OCI-LY7 (cell line): ENCODE data around the gene CDRT4. TPM values are rescaled to one million over a fixed set of nuclear protein-coding genes. Genes with fewer than 3 reads are reported as not detected.
"Not testable (repeated sequence)": the region's sequence is repeated elsewhere in the genome, so short reads cannot be mapped to it uniquely, and the experiment has no call there.

Source experiments
- BruUV-seq: library from RNA; stranded (reverse); fragments of 400-500 nt; replicated peaks from 2 replicates; lab custom pipeline; 2021; lab: Mats Ljungman, UMichigan
- CTCF ChIA-PET: fragments of 300-600 bp; sonication (Branson Sonifier 250); formaldehyde crosslinking; loops from one replicate; lab custom pipeline; 2022; ENCODE audit warnings: antibody characterized with exemption; ENCODE audit not compliant: unreplicated experiment; lab: Charles Lee
- POLR2A ChIA-PET: fragments of 300-600 bp; sonication (Branson Sonifier 250); formaldehyde crosslinking; loops from one replicate; lab custom pipeline; 2022; ENCODE audit warnings: antibody characterized with exemption; lab: Charles Lee
- DNase-seq: peaks from one replicate; pipeline ENCODE4 v3.0.0-alpha.2; 2015; ENCODE audit warnings: low spot score
- H2AFZ ChIP-seq: fragments of 200-600 bp; sonication (generic), shearing (Covaris generic); 2 replicates; pipeline ENCODE4 v1.6.1; 2014; ENCODE audit warnings: mild to moderate bottlenecking, antibody characterized with exemption, low read length, moderate library complexity
- H3K27ac ChIP-seq: fragments of 200-600 bp; sonication (generic); 2 replicates; pipeline ENCODE4 v1.5.1; 2014; ENCODE audit warnings: mixed run types, low read depth, mild to moderate bottlenecking, moderate library complexity, low read length, inconsistent platforms; ENCODE audit not compliant: poor library complexity, severe bottlenecking
- H3K36me3 ChIP-seq: fragments of 200-600 bp; sonication (generic); 2 replicates; pipeline ENCODE4 v1.6.1; 2014; ENCODE audit warnings: mild to moderate bottlenecking, antibody characterized with exemption, low read length, moderate library complexity, mixed read lengths; ENCODE audit not compliant: insufficient read depth
- H3K4me1 ChIP-seq: fragments of 200-600 bp; sonication (generic); 2 replicates; pipeline ENCODE4 v1.5.1; 2014; ENCODE audit warnings: mild to moderate bottlenecking, low read length; ENCODE audit not compliant: insufficient read depth, poor library complexity, severe bottlenecking
- H3K4me2 ChIP-seq: fragments of 200-600 bp; sonication (generic); 2 replicates; pipeline ENCODE4 v1.6.1; 2014; ENCODE audit warnings: mild to moderate bottlenecking, low read length
- H3K4me3 ChIP-seq: fragments of 200-600 bp; sonication (generic); 2 replicates; pipeline ENCODE4 v1.5.1; 2014; ENCODE audit warnings: mild to moderate bottlenecking, low read depth, low read length; ENCODE audit not compliant: poor library complexity, severe bottlenecking
- H3K79me2 ChIP-seq: fragments of 200-600 bp; sonication (generic); 2 replicates; pipeline ENCODE4 v1.6.1; 2016; ENCODE audit warnings: low read depth, mild to moderate bottlenecking, low read length, moderate library complexity, mixed read lengths; ENCODE audit not compliant: insufficient read depth
- H3K9me2 ChIP-seq: fragments of 200-600 bp; sonication (generic); 2 replicates; pipeline ENCODE4 v1.6.1; 2016; ENCODE audit warnings: mild to moderate bottlenecking, low read length, mixed read lengths; ENCODE audit not compliant: insufficient read depth
- H3K9me3 ChIP-seq: fragments of 200-600 bp; sonication (generic); 2 replicates; pipeline ENCODE4 v1.6.1; 2014; ENCODE audit warnings: mild to moderate bottlenecking, mixed run types, low read length, mixed read lengths
- H4K20me1 ChIP-seq: fragments of 200-600 bp; sonication (generic); 2 replicates; pipeline ENCODE4 v1.6.1; 2014; ENCODE audit warnings: mild to moderate bottlenecking, antibody characterized with exemption, low read length, moderate library complexity, mixed read lengths; ENCODE audit not compliant: insufficient read depth
- EZH2phosphoT487 ChIP-seq: fragments of 200-600 bp; sonication (generic); IDR thresholded peaks from 2 replicates; pipeline ENCODE4 v1.6.1; 2018; ENCODE audit warnings: low read depth, borderline replicate concordance, mild to moderate bottlenecking, mixed run types, antibody characterized with exemption, low read length, moderate library complexity, mixed read lengths
- intact Hi-C: fragments of 100-400 bp; cut with micrococcal nuclease; formaldehyde crosslinking; loops from one replicate; pipeline ENCODE4 v1.10.0; 2022; ENCODE audit not compliant: unreplicated experiment
- total RNA-seq, 2 experiments: library from RNA; depleted of rRNA in 1 of 2; stranded (reverse); fragments of >200 nt in 1 of 2; shearing (Covaris generic) in 1 of 2; gene quantifications; 2 replicates each; pipeline ENCODE4 v1.2.3, GENCODE V29; 2014 to 2022
- TF ChIP-seq, protein P1 (sequence below): fragments of 200-600 bp; sonication (generic); conservative IDR thresholded peaks from 2 replicates; pipeline ENCODE4 v1.5.1; 2014; ENCODE audit warnings: mild to moderate bottlenecking, antibody characterized with exemption, low read length, moderate library complexity, mixed read lengths

Gene CDRT4
- total RNA-seq, 2 experiments from 2014 or later, result 1.7 to 6.2 TPM

DNA sequence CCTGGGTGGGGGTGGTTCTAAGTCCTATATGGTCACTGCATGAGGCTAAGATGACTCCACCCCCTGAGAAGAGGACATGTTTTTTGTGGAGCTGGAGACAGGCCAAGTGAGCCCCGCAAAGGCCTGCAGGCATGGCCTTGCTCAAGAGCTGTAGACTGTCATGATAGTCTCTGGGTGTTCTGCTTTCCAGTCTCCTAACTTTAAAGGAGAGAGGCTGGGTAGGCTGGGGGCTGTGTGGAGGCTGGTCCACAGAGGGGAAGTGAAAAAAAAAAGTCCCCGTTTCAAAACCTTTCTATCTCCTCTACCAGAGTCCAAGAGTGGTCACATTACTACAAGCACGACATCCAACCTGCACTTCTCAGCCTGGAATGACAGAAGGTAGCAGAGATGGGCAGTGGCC lies 27.1 kb downstream of the CDRT4 start:
- no TSS peak for BruUV-seq
- TF ChIP-seq, protein P1, sequence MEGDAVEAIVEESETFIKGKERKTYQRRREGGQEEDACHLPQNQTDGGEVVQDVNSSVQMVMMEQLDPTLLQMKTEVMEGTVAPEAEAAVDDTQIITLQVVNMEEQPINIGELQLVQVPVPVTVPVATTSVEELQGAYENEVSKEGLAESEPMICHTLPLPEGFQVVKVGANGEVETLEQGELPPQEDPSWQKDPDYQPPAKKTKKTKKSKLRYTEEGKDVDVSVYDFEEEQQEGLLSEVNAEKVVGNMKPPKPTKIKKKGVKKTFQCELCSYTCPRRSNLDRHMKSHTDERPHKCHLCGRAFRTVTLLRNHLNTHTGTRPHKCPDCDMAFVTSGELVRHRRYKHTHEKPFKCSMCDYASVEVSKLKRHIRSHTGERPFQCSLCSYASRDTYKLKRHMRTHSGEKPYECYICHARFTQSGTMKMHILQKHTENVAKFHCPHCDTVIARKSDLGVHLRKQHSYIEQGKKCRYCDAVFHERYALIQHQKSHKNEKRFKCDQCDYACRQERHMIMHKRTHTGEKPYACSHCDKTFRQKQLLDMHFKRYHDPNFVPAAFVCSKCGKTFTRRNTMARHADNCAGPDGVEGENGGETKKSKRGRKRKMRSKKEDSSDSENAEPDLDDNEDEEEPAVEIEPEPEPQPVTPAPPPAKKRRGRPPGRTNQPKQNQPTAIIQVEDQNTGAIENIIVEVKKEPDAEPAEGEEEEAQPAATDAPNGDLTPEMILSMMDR, result no peak
- TF ChIP-seq EZH2phosphoT487, result no peak
- H3K36me3 ChIP-seq, result peaks cover 6% of the 10 kb centered on the region; the same call in 1 of the 2 replicates
- intact Hi-C loops, result no loop called here
- no peak overlapping the region for H2AFZ ChIP-seq
- no peaks in the 10 kb centered on the region for H4K20me1 ChIP-seq
- peaks cover 8% of the 10 kb centered on the region; the same call in 1 of the 2 replicates for H3K9me3 ChIP-seq
- ChIA-PET CTCF (no interaction called here), POLR2A (interaction anchor here (0.7 kb wide), 1 partner anchor 71 kb away, joined by 3 read pairs; no protein-coding TSS in a partner anchor)
- no peaks in the 10 kb centered on the region for H3K9me2 ChIP-seq
- no peak for DNase-seq
- H3K4me3 ChIP-seq, result no peak overlapping the region
- no peak overlapping the region for H3K27ac ChIP-seq
- H3K4me1 ChIP-seq, result peaks cover 9% of the 10 kb centered on the region
- H3K4me2 ChIP-seq, result no peak overlapping the region
- H3K79me2 ChIP-seq, result no peaks in the 10 kb centered on the region

DNA sequence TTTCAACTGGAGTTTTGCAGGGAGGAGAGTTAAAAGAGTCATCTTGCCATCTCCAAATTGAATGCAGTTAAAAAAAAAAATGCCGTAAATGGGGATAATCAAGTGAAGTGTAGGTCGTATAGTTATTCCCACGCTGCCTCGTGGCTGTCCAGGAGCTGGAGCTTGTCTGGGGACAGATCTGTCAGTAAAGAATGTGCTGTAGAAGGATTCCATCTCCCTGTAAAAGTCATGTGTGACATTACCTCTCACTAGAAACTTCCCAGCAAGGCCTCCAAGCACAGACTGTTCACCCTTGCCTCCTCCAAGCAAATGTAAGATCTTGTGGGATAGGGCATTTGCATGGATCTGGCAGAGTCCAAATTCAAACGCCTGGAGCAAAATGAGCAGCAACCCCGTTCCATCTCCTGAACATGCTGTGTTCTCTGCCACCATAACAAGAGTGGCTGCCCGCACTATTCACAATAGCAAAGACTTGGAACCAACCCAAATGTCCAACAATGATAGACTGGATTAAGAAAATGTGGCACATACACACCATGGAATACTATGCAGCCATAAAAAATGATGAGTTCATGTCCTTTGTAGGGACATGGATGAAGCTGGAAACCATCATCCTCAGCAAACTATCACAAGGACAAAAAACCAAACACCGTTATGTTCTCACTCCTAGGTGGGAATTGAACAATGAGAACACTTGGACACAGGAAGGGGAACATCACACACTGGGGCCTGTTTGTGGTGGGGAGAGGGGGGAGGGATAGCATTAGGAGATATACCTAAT lies 28.0 kb downstream of the CDRT4 start:
- POLR2A ChIA-PET, intact Hi-C loops, H3K27ac ChIP-seq, H4K20me1 ChIP-seq, H3K9me2 ChIP-seq, H3K79me2 ChIP-seq, H3K36me3 ChIP-seq, H3K4me3 ChIP-seq, CTCF ChIA-PET, H3K9me3 ChIP-seq, BruUV-seq, H2AFZ ChIP-seq, H3K4me1 ChIP-seq, DNase-seq, H3K4me2 ChIP-seq: not testable (repeated sequence)

DNA sequence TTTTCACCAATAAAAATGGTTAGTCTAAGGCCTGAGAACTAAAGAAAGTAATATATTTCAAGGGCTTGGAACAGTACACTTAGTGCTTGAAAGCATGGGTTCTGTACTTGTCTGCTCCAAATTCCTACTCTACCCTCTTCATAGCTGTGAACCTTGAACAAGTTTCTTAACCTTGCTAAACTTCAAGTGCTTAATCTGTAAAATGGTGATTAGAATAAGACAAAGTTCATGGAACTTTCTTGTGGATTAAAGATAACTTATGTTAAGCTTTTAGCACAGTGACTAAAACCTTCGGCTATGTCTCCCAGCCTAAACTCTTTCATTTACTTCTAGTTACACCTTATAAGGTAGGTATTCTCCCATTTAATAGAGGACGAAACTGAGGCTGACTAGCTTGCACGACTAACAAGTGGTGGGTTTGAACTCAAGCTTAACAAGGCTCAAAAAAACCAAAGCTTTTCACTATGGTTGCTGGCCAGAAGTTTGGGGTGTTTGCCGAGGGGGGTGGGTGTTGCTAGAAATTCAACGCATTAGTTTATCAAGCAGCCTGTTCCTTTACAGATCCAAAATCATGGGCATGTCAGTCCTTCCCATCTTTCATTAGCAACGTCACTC lies 28.8 kb downstream of the CDRT4 start:
- no peak for TF ChIP-seq EZH2phosphoT487
- TF ChIP-seq, protein P1, result no peak
- Histone ChIP-seq H3K27ac (no peak overlapping the region), H3K9me3 (peaks cover 8% of the 10 kb centered on the region; the same call in 1 of the 2 replicates), H4K20me1 (no peaks in the 10 kb centered on the region), H3K4me3 (no peak overlapping the region), H3K4me2 (no peak overlapping the region), H3K4me1 (peaks cover 9% of the 10 kb centered on the region), H3K79me2 (no peaks in the 10 kb centered on the region), H2AFZ (no peak overlapping the region), H3K36me3 (peaks cover 6% of the 10 kb centered on the region; the same call in 1 of the 2 replicates), H3K9me2 (no peaks in the 10 kb centered on the region)
- BruUV-seq, result no TSS peak
- intact Hi-C loops, result no loop called here
- CTCF ChIA-PET, result no interaction called here
- POLR2A ChIA-PET, result interaction anchor here (1.2 kb wide), 1 partner anchor 17 kb away, joined by 3 read pairs; no protein-coding TSS in a partner anchor
- DNase-seq, result no peak
